Measurements from ENCODE around the gene CGB2.

Gene CGB2

DNA sequence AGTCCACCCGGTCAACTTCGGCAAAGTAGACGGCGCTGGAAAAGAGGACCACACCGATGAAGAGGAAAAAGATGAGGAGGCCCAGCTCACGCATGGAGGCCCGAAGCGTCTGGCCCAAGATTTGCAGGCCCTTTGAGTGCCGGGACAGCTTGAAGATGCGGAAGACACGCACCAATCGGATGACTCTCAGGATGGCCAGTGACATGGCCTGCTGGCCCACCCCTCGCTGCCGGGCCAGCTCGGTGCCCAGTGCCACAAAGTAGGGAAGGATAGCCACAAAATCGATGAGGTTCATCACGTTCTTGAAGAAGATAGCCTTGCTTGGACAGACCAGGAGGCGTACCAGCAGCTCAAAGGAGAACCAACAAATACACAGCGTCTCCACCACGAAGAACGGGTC is 38.7 kb downstream of the CGB2 start:
- DNase-seq: no peak

DNA sequence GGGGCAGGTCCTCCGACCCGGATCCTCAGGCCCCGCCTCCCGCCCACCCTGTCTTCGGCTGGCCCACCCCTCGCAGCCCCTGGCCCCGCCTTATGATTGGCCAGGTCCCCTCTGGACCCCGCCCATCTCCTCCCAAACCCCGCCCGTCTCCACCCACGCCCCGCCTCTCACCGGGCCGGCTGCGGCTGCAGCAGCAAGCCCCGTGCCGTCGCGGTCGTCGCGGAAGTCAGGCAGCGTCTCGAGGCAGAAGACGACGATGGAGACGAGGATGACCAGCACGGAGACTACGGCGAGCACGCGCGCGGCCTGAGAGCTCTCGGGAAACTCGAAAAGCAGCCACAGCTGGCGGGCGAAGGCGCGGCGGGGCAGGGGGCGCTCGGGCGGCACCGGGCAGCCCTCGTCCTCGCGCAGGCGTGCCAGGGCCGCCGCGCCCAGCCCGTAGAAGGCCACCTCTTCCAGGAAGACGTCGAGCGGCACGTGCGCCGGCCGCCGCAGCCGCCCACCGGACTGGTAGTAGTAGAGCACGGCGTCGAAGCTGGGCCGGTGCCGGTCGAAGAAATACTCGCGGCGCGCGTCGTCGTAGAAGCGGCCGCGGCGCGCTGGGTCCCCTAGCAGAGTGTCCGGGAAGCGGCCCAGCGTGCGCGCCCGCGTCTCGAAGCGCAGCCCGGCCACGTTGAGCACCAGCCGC is 40.3 kb downstream of the CGB2 start:
- DNase-seq: peak; percentile 84

DNA sequence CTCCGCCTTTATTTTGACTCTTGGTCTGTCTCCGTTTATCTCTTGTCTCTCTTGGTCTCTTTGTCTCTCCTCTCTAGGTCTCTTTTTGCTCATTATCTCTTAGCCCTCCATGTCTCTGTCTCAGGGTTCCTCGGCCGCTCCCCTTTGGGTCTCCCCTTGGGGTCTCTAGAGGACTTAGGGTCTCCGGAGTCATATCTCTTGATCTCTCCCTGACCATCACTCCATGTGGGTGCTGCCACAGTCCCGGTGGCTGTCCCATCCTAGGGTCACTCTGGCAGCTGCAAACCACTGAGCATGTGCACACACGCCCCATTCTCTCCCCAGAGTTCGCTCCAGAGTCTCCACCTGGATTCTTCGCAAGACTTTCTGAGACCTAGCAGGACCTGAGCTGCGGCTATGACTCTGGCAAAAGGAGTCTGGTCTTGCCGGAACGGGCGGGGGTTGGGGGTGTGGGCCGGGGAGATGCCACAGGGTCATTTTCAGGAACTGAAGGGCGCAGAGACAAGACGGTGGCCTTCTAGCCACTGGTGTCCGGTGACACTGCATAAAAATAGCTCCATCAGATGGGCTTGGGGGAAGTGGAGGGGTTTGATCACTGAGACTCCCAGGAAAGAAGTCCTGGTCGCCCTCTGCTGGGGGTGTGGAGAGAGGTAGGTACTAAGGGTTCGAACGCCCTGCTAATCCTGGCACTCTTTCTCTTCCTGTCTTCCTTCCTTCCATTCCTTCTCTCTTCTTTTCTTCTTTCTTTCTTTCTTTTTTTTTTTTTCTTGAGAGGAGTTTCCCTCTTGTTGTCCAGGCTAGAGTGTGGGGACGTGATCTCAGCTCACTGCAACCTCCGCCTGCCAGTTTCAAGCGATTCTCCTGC is 42.1 kb downstream of the CGB2 start:
- DNase-seq: peak; percentile 83

DNA sequence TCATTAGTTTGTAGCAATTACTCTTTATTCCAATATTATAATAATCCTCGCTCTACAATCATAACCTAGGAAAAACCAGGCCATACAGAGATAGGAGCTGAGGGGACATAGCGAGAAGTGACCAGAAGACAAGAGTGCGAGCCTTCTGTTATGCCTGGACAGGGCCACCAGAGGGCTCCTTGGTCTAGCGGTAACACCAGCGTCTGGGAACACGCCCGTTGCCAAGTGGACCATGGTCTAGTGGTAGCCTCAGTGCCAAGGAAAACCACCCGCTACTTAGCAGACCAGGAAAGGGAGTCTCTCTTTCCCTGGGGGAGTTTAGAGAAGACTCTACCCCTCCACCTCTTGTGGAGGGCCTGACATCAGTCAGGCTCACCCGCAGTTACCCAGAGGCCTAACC is 43.2 kb downstream of the CGB2 start:
- peak; percentile 63 for DNase-seq

DNA sequence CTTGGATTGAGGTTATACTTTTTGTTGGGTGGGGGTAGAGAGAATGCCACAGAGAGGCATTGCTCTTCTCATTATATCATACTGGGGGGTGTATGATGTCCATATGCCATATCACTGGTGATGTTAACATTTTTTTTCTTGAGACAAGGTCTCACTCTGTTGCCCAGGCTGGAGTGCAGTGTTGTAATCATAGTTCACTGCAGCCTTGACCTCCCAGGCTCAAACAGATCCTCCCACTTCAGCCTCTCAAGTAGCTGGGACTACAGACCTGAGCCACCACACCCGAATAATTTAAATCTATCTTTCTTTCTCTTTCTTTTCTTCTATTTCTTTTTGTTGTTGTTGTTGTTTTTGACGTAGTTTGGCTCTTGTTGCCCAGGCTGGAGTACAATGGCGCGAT is 48.7 kb downstream of the CGB2 start:
- DNase-seq: no peak

DNA sequence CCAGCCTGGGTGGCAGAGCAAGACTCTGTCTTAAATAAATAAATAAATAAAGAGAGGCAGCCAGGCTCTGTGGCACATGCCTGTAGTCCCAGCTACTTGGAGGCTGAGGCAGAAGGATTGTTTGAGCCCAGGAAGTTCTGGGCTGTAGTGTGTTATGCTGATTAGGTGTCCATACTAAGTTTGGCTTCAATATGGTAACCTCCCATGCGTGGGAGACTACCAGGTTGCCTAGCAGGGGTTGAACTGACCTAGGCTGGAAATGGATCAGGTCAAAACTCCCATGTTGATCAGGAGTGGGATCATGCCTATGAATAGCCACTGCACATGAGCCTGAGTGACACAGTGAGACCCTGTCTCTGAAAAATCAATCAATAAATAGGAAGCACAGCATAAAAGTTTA is 49.6 kb downstream of the CGB2 start:
- DNase-seq: no peak

Measured in NCI-H82 (cell line).